HG02970 (cell line): ENCODE data around the gene UBE2H.

Experiments
- ATAC-seq: cut with Tn5 transposase; IDR thresholded peaks from one replicate; pipeline ENCODE4 v1.9.1; 2021; ENCODE audit warnings: mild to moderate bottlenecking, moderate library complexity, moderate number of reproducible peaks; ENCODE audit not compliant: unreplicated experiment, low FRiP score

UBE2H gene

DNA sequence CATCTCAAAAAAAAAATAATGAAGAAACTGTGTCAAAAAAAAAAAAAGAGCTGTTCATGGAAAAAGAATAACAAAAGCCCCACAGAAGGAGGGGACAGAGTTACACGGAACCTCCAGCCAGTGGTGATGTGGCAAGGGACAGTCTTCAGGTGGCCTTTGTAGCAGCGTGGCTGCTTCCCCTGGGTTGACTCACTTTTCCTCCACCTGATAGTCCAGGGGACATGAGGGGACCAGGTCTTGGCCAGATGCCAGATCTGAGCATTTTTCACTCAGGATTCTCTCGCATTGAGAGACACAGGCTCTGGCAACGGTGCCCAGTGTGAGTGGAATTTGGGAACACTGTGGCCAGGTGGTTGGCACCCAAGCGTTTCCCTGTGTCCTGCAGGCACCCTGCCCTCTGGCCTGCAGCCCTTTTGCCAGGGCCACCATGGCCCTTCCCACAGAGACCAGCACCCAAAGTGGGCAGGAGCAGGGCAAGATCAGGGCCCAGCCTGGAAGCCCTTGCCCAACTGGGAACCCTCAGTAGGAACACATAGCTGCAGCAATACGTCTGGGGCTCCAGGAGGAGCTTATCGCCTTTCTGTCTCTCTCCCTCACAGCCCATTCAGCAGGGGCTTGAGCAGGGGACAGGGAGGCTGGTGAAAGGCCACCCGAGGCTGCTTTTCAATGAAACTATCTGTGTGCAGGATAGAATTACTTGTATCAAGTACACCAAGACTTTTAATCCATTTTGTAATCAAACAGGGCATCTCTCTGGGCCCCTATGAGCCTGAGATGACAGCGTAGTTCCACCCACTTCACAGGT lies 159.1 kb downstream of the UBE2H start:
- ATAC-seq = no peak

DNA sequence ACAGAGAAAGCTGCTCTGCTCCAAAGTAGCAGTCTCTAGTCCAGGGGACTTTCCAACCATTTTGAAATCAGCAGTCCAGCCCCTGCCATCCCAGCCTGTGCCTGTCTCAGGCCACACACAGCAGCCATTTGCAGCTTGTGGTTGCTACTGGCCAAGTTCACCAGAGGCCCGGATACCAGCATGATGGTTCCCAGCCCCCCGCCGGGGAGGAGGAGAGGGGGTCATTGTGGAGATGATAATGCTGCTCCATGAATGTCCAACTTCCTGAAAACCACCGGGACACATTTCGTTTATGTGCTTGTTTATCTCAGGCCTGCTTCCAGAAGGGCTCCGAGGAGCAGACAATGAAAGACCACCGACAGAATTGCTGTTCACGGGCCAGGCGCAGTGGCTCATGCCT lies 160.0 kb downstream of the UBE2H start:
- no peak for ATAC-seq

DNA sequence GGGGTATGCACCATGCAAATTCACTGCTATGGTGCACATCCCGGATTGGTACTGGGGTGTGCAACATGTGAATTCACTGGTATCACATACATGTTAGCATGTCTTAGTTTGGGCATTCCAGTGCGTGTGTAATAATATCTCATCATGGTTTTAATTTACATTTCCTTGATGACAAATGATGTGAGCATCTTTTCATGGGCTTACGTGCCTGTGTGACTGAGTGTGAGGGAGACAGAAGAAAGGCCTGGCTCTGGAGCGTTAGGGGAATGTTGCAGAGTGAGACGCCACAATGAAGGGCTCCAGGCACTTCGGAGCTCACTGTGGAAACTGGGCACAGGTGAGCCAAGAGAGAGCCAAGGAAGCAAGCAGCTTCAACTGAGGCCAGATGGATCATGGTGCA lies 162.6 kb downstream of the UBE2H start:
- ATAC-seq = no peak

DNA sequence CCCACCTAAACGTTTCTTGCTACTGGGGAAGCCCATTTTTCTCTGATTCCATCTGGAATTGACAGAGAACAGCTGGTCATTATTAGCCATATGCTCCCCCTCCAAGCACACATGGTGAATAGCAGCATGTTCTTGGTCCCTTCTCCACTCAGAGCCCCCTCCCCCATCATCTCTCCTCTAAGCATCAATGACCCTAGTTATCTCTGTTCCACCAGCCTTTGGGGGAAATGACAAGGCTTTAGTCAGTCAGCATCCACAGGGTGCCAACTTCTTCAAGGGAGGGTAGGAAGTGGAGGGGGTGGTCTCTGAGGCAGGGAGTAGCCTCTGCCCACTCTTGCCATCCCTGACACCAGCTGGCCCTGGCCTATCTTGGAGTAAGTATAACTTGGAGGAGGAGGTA lies 163.1 kb downstream of the UBE2H start:
- no peak for ATAC-seq

DNA sequence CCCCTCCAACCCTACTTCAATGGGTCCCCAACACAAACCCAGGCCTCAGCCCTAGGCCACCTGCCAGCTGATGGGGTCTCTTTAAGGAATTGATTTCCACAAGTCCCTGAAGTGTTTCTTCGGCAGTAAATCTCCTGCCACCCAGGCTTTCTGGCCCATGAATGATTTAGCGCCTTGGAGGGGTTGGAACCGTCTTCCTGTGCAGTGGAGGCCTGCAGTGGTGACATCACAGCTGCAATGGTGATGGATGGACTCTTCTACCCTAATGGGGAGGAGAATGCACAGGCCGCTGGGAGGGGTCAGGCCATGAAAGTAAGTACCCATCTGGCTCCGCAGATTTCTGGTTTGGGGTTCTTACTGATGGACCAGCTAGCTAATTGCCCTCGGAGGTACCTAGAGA lies 163.8 kb downstream of the UBE2H start:
- no peak for ATAC-seq

DNA sequence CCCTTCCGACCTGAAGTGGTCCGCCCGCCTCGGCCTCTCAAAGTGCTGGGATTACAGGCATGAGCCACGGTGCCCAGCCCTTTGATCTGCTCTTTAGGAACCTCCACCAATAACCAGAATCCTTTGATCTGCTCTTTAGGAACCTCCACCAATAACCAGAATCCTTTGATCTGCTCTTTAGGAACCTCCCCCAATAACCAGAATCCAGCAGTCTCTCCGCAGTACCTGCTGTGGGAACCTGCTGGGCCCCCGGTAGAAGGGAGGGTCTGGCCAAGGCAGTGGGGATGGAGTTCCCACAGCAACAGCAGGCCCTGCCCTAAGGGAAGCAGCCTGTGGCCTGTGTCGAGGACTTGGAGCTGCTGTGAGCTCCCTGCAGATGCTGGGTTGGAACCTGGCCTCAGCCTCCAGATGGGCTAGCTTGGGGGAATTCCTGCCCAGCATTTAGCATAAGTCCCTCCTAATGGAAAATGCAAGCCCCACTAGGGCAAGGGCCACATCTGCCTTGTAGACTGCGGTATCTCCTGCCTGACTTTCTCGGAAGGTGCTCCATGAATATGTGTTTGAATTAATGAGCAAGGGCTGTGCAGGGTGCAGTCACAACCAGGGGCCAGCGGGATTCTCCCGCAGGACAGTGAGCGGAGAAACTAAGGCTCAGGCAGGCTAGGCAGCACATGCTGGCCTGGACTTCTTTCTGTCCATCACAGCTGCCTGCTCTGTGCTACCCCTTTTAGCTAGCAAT lies 165.8 kb downstream of the UBE2H start:
- no peak for ATAC-seq

DNA sequence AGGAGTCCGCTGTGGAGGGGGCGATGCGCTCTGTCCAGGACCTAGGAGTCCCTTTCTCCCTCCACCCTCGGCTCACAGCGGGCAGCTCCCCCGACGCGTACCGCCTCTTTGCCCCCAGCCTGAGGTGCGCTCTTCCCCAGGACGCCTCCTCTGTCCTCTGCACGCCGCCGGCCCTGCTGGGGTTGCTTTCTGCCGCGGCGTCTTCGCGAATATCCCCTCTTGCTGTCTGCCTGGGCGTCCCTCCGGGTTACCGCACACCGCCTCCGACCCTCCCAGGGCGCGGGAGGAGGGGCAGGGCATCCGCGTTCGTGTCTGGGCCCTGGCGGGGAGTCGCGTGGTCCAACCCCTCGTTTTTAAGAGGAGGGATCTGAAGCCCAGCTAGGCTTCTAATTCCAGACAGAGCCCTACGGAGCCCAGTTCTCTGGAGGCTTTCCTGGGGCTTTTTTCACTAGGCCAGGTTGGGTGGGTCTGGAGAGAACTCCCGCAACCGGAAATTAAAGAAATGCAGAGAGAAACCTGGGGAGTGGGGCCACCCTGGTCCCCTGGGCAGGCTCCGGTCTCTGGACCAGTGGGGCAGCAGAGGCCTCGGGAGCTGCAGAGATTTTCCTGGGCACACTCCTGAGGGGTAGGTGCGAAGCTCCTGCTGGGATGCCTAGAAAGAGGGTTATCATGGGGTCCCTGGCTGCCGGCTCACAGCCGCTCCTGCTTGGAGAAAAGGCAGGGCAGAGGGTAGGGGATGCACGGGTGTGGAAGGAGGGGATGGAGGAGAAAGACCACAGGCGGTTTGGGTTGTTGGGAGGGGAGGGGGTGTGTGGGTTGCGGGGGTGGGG lies 166.9 kb downstream of the UBE2H start:
- no peak for ATAC-seq

DNA sequence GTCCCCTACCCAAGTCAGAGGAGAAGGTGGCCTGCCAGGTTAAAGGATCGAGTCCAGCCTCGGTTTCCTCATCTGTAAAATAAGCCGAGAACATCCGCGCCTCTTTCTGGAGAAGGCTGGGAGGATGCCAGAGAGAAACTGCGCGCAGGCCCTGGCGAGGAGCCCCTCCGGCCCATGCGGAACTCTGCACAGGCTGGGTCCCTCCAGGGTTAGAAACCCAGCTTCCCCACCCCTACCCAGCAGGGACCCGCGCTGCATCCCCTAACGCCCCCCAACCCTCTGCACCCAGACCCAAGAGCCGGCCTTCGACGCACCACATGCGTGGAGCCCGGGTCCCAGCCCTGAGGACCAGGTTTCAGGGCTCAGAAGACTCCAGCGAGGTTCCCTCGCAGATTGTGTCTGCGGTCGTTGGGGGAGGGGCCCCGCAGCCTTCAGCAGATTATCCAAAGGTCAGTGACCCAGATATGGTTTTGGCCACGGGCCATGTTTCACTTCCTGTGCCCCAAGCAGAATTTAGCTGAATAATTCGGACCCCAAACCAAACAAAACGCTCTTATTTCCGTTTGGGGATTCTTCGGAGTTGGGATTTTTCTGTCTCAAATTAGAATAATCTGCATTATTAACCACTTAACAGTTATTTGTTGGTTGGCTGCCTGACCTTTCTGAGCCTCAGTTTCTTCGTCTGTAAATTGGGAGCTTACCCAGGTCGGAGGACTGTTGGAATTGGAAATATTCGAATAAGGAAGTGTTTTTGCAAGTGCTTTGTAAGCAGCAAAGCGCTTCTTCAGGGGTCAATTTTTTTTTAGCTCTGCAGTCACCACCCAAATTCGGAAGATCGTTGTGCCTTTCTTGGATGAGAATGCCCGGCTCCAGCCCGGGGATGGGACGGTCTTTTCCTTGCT lies 167.7 kb downstream of the UBE2H start:
- ATAC-seq = no peak

DNA sequence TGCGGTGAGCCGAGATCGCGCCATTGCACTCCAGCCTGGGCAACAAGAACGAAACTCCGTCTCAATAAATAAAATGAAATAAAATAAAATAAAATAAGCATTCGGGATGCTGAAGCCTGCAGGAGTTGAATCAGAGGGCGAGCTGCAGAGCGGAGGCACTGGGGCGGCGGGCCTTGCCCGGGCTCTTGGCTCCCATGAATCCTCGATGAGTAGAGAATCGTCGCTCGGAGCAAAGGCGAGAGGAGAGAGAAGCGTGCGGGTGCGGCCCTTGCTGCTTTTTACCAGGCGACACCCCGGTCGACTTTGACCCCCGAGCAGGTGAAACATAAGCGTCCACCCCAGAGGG lies 168.3 kb downstream of the UBE2H start:
- ATAC-seq = no peak

DNA sequence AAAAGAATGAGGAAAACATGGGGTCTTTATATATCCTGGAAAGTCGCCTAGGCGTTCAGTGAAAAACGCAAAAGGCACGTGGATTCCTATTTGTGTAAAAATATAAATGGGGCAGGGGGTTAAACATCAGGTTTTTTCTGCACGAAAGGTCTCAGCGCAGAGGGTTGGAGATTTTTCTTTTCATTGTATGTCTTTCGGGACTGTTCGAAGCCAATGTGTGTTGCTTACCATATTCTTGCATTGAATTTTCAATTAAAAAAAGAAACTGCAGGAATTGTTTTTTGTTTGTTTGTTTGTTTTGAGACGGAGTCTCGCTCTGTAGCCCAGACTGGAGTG lies 169.2 kb downstream of the UBE2H start:
- ATAC-seq = no peak

DNA sequence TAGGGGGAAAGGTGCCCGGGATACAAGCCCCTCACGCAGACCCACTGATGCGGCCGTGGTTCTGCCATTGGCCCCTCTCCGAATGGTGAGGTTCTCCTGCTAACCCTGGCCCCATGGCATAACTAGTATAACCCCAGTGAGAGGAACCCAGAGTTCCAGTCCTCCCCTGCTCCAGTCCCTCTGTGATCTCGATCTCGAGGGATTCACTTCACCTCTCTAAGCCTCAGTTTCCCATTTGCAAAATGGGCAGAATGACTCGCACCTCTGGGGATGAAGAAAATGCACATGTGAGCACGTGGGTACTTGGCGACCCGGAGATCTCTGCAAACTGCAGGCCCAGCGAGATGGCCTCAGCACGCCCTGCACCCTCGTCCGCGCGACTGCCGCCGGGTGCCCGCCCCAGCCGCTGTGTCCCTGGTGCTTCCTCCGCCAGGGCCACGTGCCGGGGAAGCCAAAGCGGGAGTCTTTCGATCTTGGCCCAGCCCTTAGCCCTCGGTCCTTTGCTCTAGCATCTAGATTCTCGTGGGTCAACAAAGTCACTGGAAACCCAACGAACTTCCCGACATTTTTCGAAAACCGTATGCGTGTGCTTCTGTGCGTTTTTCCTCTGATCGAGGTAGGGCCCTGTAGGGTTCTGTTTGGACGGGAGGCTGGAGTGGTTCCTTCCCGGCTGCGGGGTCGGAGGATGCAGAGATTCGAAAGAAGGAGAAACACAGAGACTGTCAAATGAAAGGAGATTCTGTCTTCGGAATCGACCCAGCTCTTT lies 169.8 kb downstream of the UBE2H start:
- ATAC-seq = no peak

DNA sequence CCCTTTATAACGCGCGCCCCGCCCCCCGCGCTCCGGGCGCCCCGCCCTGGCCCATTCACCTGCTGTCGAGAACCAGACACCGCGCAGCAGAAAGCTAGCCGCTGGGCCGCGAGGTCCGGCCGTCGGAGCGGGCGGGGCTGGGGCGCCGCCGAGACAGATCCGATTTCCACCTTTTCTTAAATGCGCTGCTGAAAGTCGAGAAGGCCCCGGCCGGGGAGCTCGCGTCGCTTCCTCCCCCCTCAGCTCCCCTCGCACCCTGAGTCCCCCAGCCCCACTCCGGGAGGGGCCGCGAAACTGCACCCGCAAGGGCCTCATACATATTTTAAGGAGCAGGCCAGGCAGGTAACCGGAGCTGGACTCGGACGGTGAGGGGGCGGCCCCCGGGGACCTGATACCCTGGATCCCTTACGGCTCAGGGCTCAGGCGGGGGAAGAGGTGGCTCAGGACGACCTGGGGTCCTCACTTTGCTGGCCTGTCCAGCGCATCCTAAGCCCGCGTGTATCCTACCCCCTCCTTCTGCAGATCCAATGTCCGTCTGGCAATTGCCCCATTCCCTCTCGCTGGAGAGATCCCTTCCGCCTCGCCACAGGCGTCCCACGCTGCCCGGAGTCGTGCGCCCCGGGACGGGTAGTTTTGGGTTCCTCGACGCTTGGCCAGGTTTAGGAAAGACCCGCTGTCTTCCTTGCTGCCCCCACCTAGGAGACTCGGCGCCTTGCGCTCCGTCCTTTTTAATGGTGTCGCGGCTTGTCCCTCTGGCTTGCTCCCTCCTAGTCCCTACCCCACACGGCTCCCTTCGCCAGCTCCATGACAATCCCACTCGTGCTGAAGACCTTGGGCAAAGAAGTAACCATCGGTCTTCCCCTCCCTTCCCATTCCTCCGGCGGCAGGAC lies 170.6 kb downstream of the UBE2H start:
- no peak for ATAC-seq

DNA sequence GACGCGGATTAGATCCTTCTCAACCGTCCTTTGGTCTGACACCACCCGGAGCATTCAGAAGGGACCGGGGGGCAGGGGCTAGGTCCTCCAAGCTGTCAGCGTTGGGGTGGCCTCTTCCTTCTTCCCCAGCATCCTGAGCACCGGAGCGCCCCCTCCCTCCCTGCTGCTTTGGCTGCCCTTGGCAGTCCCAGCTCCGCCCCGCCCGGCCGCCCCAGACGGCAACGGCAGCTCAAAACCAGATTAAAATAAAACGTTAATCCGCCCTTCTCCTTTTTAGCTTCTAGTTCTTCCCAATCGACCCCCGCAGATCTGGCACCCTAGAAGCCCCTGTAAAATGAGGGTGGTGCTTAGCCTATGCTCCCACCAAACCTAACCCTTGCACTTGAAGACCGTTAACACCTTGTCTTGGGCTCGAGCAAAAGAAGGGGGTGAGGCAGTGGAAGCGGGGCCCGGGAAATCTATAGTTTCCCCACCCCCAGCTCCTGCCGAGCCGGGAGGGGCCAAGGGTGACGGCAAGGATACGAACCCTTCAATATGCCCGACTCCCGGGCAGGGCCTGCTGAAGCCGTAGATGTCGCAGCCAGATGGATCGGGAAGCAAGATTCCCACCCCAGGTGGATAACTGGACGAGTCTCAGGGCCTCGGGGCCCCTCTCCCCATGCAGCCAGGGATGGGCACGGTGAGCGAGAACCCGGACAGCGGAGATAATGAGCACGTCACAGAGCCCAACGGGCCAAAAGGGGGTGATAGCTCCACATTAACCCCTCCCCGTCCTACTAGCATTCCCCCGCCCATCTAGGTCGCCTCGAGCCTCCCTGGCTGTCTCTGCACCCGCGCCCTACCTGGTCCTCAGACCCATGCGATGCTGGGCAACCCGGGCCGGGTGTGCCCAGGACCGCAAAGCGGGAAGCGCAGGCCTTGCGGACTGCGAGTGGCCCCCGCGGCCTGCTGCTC lies 171.5 kb downstream of the UBE2H start:
- no peak for ATAC-seq
